GM13976 (cell line): ENCODE results near the gene SRSF2.
"Not testable (repeated sequence)": the region's sequence is repeated elsewhere in the genome, so short reads cannot be mapped to it uniquely, and the experiment has no call there.

Source experiments
- DNase-seq: peaks from one replicate; pipeline ENCODE4 v3.0.0; 2012; ENCODE audit warnings: low spot score
- CTCF ChIP-seq: IDR thresholded peaks from 2 replicates; pipeline ENCODE4 v1.5.1; 2012; ENCODE audit warnings: borderline replicate concordance, mild to moderate bottlenecking; ENCODE audit not compliant: insufficient read depth; ENCODE audit errors: extremely low read depth, missing control alignments, control extremely low read depth
- in situ Hi-C: fragments of 300-500 bp; cut with MboI; formaldehyde crosslinking; loops from one replicate; pipeline ENCODE4 v1.12.0; 2022; ENCODE audit warnings: low sequenced_read_pairs, mixed read lengths, inconsistent platforms; ENCODE audit not compliant: unreplicated experiment

The SRSF2 gene

GRCh38 chr17:76748657-76749056 lies 11.5 kb upstream of the SRSF2 start:
- TF ChIP-seq CTCF, result no peak
- DNase-seq, result no peak
- in situ Hi-C loops, result no loop called here

DNA sequence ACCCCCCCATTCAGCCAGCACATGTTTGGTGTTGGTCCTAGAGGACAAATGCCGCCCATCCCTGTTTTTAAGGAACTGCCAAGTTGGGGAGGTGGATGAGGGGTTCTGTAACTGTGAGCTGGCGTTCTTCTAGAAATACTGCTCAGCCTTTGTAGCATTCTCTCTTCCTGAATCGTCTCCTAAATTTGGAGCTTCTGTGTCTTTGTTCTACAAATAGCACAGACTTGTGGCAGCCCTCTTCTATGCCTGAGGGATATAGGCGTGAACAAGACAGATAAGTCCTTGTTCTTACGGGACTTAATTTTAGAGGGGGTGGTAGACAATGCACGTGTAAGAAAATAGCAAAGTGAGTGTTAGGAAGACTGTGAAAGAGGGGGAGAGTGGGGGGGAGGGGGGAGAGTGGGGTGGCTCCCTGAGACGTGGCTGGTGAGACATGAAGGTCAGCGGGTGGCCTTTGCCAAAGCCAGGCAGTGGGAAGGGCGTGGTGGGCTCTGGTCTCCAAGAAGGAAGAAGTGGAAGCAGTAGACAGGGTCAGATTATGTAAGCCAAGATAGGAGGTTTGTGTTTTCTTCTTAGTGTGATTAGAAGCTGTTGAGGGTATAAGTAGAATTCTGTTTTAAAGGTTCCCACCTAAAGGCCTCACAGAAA lies 10.7 kb upstream of the SRSF2 start:
- DNase-seq, result no peak
- no peak for TF ChIP-seq CTCF
- in situ Hi-C loops, result no loop called here

DNA sequence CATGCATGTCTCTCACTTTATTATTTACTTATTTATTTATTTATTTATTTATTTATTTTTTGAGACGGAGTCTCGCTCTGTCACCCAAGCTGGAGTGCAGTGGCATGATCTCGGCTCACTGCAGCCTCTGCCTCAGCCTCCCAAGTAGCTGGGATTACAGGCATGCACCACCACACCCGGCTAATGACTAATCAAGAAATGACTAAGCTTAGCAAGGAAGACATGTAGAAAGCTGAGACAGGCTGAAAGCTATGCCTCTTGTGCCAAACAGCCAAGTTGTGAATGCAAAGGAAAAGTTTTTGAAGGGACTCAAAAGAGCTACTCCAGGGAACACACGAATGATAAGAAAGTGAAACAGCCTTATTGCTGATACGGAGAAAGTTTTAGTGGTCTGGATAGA lies 8.7 kb upstream of the SRSF2 start:
- in situ Hi-C loops, DNase-seq: not testable (repeated sequence)

DNA sequence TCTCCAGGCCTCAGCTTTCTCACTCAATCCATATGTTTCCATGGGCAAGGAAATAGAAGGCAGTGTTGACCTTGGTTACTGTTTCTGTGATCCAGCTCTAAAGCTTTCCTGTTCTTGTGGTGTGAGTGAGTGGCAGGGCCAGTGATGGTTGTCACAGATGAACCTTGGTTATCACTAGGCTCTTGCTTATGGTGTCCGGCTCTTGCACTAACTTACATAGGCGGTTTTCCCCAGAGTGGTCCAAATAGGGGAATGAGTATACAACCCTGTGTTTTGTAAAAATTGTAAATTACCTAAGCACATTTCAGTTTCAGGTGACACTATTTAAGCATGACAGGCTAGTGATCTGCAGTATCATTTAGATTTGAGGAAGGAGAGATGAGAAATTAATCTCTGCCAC lies 7.6 kb upstream of the SRSF2 start:
- DNase-seq, result no peak
- no peak for TF ChIP-seq CTCF
- in situ Hi-C loops, result no loop called here

DNA sequence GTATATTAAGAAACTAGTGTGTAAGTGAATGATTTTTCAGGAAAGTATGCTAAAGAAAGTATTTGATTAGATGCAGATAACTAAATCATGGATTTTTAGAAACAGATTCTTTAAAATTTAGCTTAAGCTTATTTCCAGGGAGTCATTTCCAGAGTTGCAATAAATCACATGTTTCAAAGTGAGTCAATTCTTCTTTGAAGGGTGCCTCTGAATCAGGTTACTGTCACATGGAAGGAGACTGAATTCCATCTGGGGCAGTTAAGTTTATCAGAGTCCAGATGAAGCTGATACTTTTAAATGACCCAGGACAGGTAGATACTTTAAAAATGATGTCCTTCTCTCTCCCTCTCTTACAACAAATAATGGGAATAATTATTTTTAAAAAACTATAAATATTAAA lies 5.8 kb upstream of the SRSF2 start:
- no peak for DNase-seq
- in situ Hi-C loops, result no loop called here
- TF ChIP-seq CTCF, result no peak

DNA sequence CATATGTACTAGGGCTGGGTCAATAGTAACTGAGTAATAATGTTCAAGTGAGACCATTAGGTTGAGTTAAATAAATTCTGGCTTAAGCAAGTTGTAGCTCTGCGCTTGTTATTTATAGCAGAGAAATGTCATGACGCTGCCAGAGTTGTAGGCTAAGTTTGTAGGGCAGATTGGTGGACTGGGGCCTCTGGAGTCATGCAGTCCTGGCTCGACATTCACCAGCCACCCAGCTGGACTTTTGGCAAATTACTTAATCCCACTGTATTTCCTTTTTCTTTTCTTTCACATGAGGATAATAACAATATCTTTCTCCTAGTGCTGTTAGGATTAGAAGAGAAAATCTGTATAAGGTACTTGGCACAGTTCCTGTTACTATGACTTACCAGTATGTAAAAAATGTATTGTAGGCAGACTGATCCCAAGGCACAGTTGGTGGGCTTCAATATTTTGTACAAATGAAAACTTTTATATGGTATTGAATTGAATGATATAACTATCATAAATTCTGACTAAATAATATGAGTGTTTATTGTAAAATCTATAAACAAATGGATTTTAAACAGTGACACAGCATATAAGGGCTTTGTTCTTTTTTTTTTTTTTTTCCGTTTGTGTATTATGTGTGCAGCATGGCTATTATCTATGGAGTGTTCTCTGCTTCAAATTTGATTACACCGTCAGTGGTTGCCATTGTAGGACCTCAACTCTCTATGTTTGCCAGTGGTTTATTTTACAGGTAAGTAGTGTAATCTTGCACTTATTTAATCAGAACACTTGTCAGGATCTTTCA lies 3.4 kb upstream of the SRSF2 start:
- DNase-seq, result no peak
- in situ Hi-C loops, result no loop called here
- TF ChIP-seq CTCF, result no peak

DNA sequence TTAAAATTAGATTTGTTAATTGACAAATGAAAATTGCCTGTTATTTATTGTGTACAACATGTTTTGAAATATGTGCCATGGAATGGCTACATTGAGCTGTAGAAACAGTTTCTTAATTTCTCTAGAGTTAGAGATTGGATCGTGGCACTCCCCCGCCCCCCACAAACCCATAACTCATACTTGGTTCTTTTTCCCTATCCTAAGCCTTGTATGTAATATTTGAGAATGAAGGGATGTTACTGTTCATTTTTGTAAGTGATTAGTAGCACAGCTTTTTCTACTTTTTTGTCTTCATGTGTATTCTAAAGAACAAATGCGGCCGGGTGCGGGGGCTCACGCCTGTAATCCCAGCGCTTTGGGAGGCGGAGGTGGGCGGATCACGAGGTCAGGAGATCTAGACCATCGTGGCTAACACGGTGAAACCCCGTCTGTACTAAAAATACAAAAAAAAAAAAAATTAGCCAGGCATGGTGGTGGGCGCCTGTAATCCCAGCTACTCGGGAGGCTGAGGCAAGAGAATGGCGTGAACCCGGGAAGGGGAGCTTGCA lies 2.5 kb upstream of the SRSF2 start:
- in situ Hi-C loops, DNase-seq: not testable (repeated sequence)
